ENCODE measurements around the gene CD7.

Gene CD7

GRCh38 chr17:82338858-82339633 is 21.6 kb upstream of the CD7 start:
- TF ChIP-seq TEAD4 (IDR thresholded peaks at IDR 0.05): peak; percentile 62
- no peak for TF ChIP-seq NFIC (IDR thresholded peaks at IDR 0.05)
- TF ChIP-seq RAD21 (IDR thresholded peaks at IDR 0.05; ENCODE audit: low read depth): peak; percentile 1; the same call in 1 of the 2 replicates
- TF ChIP-seq EP300 (IDR thresholded peaks at IDR 0.05; ENCODE audit: borderline replicate concordance): no peak; the same call in 1 of the 2 replicates
- no peak for TF ChIP-seq EGR1 (IDR thresholded peaks at IDR 0.05)
- TF ChIP-seq, protein P1, sequence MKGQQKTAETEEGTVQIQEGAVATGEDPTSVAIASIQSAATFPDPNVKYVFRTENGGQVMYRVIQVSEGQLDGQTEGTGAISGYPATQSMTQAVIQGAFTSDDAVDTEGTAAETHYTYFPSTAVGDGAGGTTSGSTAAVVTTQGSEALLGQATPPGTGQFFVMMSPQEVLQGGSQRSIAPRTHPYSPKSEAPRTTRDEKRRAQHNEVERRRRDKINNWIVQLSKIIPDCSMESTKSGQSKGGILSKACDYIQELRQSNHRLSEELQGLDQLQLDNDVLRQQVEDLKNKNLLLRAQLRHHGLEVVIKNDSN (IDR thresholded peaks at IDR 0.05): no peak
- TF ChIP-seq CEBPB (IDR thresholded peaks at IDR 0.05): no peak
- no peak for TF ChIP-seq ZBTB7A (IDR thresholded peaks at IDR 0.05; ENCODE audit: low read depth)
- TF ChIP-seq, protein P2, sequence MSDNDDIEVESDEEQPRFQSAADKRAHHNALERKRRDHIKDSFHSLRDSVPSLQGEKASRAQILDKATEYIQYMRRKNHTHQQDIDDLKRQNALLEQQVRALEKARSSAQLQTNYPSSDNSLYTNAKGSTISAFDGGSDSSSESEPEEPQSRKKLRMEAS (IDR thresholded peaks at IDR 0.05): peak; percentile 83
- TF ChIP-seq TAF1 (IDR thresholded peaks at IDR 0.05; ENCODE audit: low read depth): no peak
- peak; percentile 34; the same call in 1 of the 2 replicates for TF ChIP-seq TCF12 (IDR thresholded peaks at IDR 0.05; ENCODE audit: low read depth)
- no peak for TF ChIP-seq CREB1 (IDR thresholded peaks at IDR 0.05; ENCODE audit: low read depth)
- TF ChIP-seq, protein P3, sequence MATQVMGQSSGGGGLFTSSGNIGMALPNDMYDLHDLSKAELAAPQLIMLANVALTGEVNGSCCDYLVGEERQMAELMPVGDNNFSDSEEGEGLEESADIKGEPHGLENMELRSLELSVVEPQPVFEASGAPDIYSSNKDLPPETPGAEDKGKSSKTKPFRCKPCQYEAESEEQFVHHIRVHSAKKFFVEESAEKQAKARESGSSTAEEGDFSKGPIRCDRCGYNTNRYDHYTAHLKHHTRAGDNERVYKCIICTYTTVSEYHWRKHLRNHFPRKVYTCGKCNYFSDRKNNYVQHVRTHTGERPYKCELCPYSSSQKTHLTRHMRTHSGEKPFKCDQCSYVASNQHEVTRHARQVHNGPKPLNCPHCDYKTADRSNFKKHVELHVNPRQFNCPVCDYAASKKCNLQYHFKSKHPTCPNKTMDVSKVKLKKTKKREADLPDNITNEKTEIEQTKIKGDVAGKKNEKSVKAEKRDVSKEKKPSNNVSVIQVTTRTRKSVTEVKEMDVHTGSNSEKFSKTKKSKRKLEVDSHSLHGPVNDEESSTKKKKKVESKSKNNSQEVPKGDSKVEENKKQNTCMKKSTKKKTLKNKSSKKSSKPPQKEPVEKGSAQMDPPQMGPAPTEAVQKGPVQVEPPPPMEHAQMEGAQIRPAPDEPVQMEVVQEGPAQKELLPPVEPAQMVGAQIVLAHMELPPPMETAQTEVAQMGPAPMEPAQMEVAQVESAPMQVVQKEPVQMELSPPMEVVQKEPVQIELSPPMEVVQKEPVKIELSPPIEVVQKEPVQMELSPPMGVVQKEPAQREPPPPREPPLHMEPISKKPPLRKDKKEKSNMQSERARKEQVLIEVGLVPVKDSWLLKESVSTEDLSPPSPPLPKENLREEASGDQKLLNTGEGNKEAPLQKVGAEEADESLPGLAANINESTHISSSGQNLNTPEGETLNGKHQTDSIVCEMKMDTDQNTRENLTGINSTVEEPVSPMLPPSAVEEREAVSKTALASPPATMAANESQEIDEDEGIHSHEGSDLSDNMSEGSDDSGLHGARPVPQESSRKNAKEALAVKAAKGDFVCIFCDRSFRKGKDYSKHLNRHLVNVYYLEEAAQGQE (IDR thresholded peaks at IDR 0.05; ENCODE audit: low read depth): no peak
- TF ChIP-seq FOXM1 (IDR thresholded peaks at IDR 0.05; ENCODE audit: borderline replicate concordance, low read depth): no peak
- peak; percentile 68; the same call in 1 of the 2 replicates for TF ChIP-seq YY1 (IDR thresholded peaks at IDR 0.05; ENCODE audit: low read depth)

- TF ChIP-seq TEAD4 (IDR thresholded peaks at IDR 0.05) (no peak), RAD21 (IDR thresholded peaks at IDR 0.05; ENCODE audit: low read depth) (no peak), NFIC (IDR thresholded peaks at IDR 0.05) (no peak), FOXM1 (IDR thresholded peaks at IDR 0.05; ENCODE audit: borderline replicate concordance, low read depth) (no peak), ZBTB7A (IDR thresholded peaks at IDR 0.05; ENCODE audit: low read depth) (no peak), TCF12 (IDR thresholded peaks at IDR 0.05; ENCODE audit: low read depth) (no peak), CREB1 (IDR thresholded peaks at IDR 0.05; ENCODE audit: low read depth) (no peak), YY1 (IDR thresholded peaks at IDR 0.05; ENCODE audit: low read depth) (no peak), CEBPB (IDR thresholded peaks at IDR 0.05) (no peak), EGR1 (IDR thresholded peaks at IDR 0.05) (no peak)
- TF ChIP-seq, protein P3 (IDR thresholded peaks at IDR 0.05; ENCODE audit: low read depth): no peak
- TF ChIP-seq, protein P1 (IDR thresholded peaks at IDR 0.05): no peak
- TF ChIP-seq, protein P2 (IDR thresholded peaks at IDR 0.05): no peak
Measured at GRCh38 chr17:82334622-82335394, 17.4 kb upstream of the CD7 start.

DNA sequence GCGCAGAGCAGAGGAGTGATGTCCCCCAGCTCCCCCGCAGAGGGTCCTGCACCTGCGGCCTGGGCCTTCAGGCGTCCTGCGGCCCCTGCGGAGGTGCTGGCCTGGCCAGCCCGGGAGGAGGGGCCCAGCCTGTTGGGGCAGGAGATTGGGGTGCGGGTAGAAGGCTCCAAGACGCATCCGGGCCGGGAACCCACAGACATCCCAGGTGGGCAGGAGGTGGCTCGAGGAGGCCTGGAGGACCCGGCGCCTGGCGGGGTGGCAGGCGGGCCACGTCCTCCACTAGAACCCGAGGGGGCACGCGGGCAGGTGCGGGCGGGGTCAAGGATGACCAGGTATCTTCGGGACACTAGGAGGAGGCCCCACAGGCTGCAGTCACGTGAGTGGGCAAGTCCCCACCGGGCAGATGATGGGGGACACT is 16.8 kb upstream of the CD7 start:
- TF ChIP-seq EGR1 (IDR thresholded peaks at IDR 0.05) (no peak), TAF1 (IDR thresholded peaks at IDR 0.05; ENCODE audit: low read depth) (no peak), NFIC (IDR thresholded peaks at IDR 0.05) (no peak), TCF12 (IDR thresholded peaks at IDR 0.05; ENCODE audit: low read depth) (no peak), CREB1 (IDR thresholded peaks at IDR 0.05; ENCODE audit: low read depth) (no peak), EP300 (IDR thresholded peaks at IDR 0.05; ENCODE audit: borderline replicate concordance) (no peak), YY1 (IDR thresholded peaks at IDR 0.05; ENCODE audit: low read depth) (no peak)
- TF ChIP-seq, protein P2 (IDR thresholded peaks at IDR 0.05): no peak
- TF ChIP-seq, protein P3 (IDR thresholded peaks at IDR 0.05; ENCODE audit: low read depth): no peak

Measured in Ishikawa (cell line).